ENCODE measurements around the gene LIG3.
"Not testable (repeated sequence)": the region's sequence is repeated elsewhere in the genome, so short reads cannot be mapped to it uniquely, and the experiment has no call there.

GRCh38 chr17:35028097-35028496 lies 47.8 kb downstream of the LIG3 start:
- TF ChIP-seq CTCF (IDR thresholded peaks at IDR 0.05 in 4 of 5, conservative IDR thresholded peaks at IDR 0.05 in 1 of 5); POLR2A (IDR thresholded peaks at IDR 0.05): not testable (repeated sequence)

All from gastrocnemius medialis (tissue), 4 donors.